Ascending aorta (tissue), 2 donors: ENCODE data around the gene HOXB5. TPM values are rescaled to one million over a fixed set of nuclear protein-coding genes. Genes with fewer than 3 reads are reported as not detected.
A peak's percentile ranks its signal among the peaks of the same experiment; 100 is the strongest.

Experiments
- DNase-seq, 2 donors: peaks; one replicate each; pipeline ENCODE4 v3.0.0-alpha.2; 2019; ENCODE audit warnings: low spot score in 2 of 2
- H3K27ac ChIP-seq, 2 donors: fragments of 200-600 bp; sonication (generic); one replicate each; pipeline ENCODE4 v1.5.1; 2016 to 2017; ENCODE audit warnings: mild to moderate bottlenecking in 1 of 2
- H3K27me3 ChIP-seq: fragments of 200-600 bp; sonication (generic); one replicate; pipeline ENCODE4 v1.5.1; 2017
- H3K36me3 ChIP-seq, 2 donors: fragments of 200-600 bp; sonication (generic); one replicate each; pipeline ENCODE4 v1.5.1; 2016
- H3K4me1 ChIP-seq, 2 donors: fragments of 200-600 bp; sonication (generic); one replicate each; pipeline ENCODE4 v1.5.1; 2016 to 2017; ENCODE audit warnings: mild to moderate bottlenecking in 1 of 2
- H3K4me3 ChIP-seq, 2 donors: fragments of 200-600 bp; sonication (generic); one replicate each; pipeline ENCODE4 v1.5.1; 2016 to 2017; ENCODE audit warnings: mild to moderate bottlenecking in 1 of 2
- H3K9me3 ChIP-seq, 2 donors: fragments of 200-600 bp; sonication (generic); one replicate each; pipeline ENCODE4 v1.5.1; 2016
- CTCF ChIP-seq, 3 experiments: fragments of 200-600 bp in 2 of 3; fragments of 450-650 bp in 1 of 3; sonication (generic) in 2 of 3; IDR thresholded peaks; one replicate each; pipeline ENCODE4 v1.5.1; 2016 to 2019; ENCODE audit warnings: antibody characterized with exemption in 3 of 3, mild to moderate bottlenecking in 1 of 3, moderate library complexity in 1 of 3
- intact Hi-C: fragments of 100-400 bp; cut with DNase I; formaldehyde crosslinking; loops from one replicate; pipeline ENCODE4 v1.15.1; 2023
- total RNA-seq: library from RNA; depleted of rRNA; stranded (reverse); fragments of >200 nt; gene quantifications from one replicate; pipeline ENCODE4 v1.1.0, GENCODE V29; 2016

The HOXB5 gene
- total RNA-seq, 1 donor from 2014 or later = 0.53 TPM

GRCh38 chr17:48571826-48572417 lies 21.7 kb downstream of the HOXB5 start:
- Histone ChIP-seq H3K27ac (peak overlapping the region; percentile 93 to 97), H3K36me3 (no peaks in the 10 kb centered on the region), H3K9me3 (no peaks in the 10 kb centered on the region), H3K4me3 (peak overlapping the region; percentile 46 to 75), H3K4me1 (peaks cover 7 to 83% of the 10 kb centered on the region in 2 donors), H3K27me3 (no peaks in the 10 kb centered on the region)
- no peak for DNase-seq
- intact Hi-C loops = loop anchor here (2.0 kb wide), 1 partner anchor 17 kb away; no protein-coding TSS in a partner anchor
- TF ChIP-seq CTCF (IDR thresholded peaks at IDR 0.05) = no peak

GRCh38 chr17:48571024-48571818 lies 22.4 kb downstream of the HOXB5 start:
- intact Hi-C loops = loop anchor here (2.0 kb wide), 1 partner anchor 16 kb away; no protein-coding TSS in a partner anchor
- no peaks in the 10 kb centered on the region for H3K36me3 ChIP-seq
- peak overlapping the region; percentile 93 to 97 for H3K27ac ChIP-seq
- TF ChIP-seq CTCF (IDR thresholded peaks at IDR 0.05) = no peak
- no peak for DNase-seq
- no peaks in the 10 kb centered on the region for H3K27me3 ChIP-seq
- peaks cover 7 to 85% of the 10 kb centered on the region in 2 donors for H3K4me1 ChIP-seq
- H3K9me3 ChIP-seq = no peaks in the 10 kb centered on the region
- H3K4me3 ChIP-seq = peak overlapping the region; percentile 46 to 75

GRCh38 chr17:48570325-48571023 lies 23.1 kb downstream of the HOXB5 start:
- no peak for DNase-seq
- Histone ChIP-seq H3K4me3 (peak overlapping the region; percentile 46 to 75), H3K36me3 (no peaks in the 10 kb centered on the region), H3K27me3 (no peaks in the 10 kb centered on the region), H3K27ac (peak overlapping the region; percentile 93 to 97), H3K9me3 (no peaks in the 10 kb centered on the region), H3K4me1 (peaks cover 2 to 84% of the 10 kb centered on the region in 2 donors)
- intact Hi-C loops = loop anchor here (2.0 kb wide), 1 partner anchor 16 kb away; no protein-coding TSS in a partner anchor
- TF ChIP-seq CTCF (IDR thresholded peaks at IDR 0.05) = no peak

- no peak for TF ChIP-seq CTCF (IDR thresholded peaks at IDR 0.05)
- Histone ChIP-seq H3K4me3 (peak overlapping the region; percentile 46 to 75), H3K4me1 (peaks cover 2 to 85% of the 10 kb centered on the region in 2 donors), H3K36me3 (no peaks in the 10 kb centered on the region), H3K9me3 (no peaks in the 10 kb centered on the region), H3K27me3 (no peaks in the 10 kb centered on the region), H3K27ac (peak overlapping the region; percentile 93 to 97)
- no peak for DNase-seq
- intact Hi-C loops = loop anchor here (2.0 kb wide), 1 partner anchor 15 kb away; no protein-coding TSS in a partner anchor
Measured at GRCh38 chr17:48569674-48570324, 23.8 kb downstream of the HOXB5 start.

GRCh38 chr17:48569240-48569582 lies 24.4 kb downstream of the HOXB5 start:
- H3K36me3 ChIP-seq = no peaks in the 10 kb centered on the region
- intact Hi-C loops = no loop called here
- peaks cover 2 to 80% of the 10 kb centered on the region in 2 donors for H3K4me1 ChIP-seq
- no peaks in the 10 kb centered on the region for H3K27me3 ChIP-seq
- H3K27ac ChIP-seq = peak overlapping the region; percentile 93 to 97
- TF ChIP-seq CTCF (IDR thresholded peaks at IDR 0.05) = no peak
- no peaks in the 10 kb centered on the region for H3K9me3 ChIP-seq
- DNase-seq = no peak
- peak overlapping the region; percentile 35 to 75 for H3K4me3 ChIP-seq
